Measurements from ENCODE around the gene SLC43A2. TPM values are rescaled to one million over a fixed set of nuclear protein-coding genes. Genes with fewer than 3 reads are reported as not detected.

The SLC43A2 gene
- total RNA-seq, 4 donors from 2014 or later: 7.1 to 20.0 (median 13.7) TPM

DNA sequence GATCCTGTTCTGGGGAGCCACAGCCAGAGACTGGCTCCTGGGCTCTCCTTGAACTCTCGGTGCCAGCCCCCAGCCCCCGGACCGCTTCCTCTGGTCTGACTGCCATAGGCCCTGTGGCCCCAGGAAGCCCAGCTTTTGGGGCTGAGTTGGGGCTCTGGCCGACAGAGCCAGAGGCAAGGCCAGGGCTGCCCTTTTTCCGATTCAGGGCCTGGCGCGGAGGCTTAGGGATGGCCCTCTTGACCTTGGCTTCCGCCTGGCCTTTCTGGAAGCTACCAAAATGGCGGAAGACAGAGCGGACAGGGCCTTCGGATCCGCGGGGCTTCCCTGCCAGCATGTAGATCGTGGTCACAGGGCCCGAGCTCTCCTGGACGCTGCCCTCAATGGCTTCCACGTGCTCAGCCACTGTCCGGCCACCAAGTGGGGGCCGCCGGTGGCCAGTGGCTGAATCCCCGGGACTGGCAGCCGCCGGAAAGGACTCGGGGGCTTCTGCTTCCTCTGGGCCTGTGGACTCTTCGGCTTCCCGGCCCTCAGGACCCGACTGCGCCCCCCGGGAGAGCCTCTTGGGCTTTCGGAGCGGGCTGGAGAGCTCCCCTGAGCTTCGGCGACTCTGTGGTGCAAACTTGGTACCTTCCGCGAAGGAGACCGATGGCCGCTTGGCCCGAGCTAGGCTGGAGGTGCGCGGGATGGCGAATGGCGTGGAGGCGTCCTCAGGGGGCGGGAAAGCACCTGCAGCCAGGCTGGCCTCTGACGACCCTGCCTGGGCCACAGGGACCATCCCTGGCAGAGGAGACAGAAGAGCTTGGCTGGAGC, 6.4 kb upstream of the SLC43A2 start:
- Histone ChIP-seq H3K4me1 (peaks cover under 1 to 3% (median 2%) of the 10 kb centered on the region in 4 donors), H3K27me3 (no peaks in the 10 kb centered on the region), H3K4me3 (no peak overlapping the region), H3K36me3 (peaks cover 3 to 56% (median 20%) of the 10 kb centered on the region in 4 donors), H3K27ac (replicated peaks in 1 of 4) (no peak overlapping the region), H3K9me3 (no peaks in the 10 kb centered on the region)
- DNase-seq (ENCODE audit: extremely low spot score): no peak
- 95% methylated on average over 42 of the region's 45 CpGs for WGBS
- intact Hi-C loops (cut with DNase I): no loop called here
- TF ChIP-seq, protein P1, sequence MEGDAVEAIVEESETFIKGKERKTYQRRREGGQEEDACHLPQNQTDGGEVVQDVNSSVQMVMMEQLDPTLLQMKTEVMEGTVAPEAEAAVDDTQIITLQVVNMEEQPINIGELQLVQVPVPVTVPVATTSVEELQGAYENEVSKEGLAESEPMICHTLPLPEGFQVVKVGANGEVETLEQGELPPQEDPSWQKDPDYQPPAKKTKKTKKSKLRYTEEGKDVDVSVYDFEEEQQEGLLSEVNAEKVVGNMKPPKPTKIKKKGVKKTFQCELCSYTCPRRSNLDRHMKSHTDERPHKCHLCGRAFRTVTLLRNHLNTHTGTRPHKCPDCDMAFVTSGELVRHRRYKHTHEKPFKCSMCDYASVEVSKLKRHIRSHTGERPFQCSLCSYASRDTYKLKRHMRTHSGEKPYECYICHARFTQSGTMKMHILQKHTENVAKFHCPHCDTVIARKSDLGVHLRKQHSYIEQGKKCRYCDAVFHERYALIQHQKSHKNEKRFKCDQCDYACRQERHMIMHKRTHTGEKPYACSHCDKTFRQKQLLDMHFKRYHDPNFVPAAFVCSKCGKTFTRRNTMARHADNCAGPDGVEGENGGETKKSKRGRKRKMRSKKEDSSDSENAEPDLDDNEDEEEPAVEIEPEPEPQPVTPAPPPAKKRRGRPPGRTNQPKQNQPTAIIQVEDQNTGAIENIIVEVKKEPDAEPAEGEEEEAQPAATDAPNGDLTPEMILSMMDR (IDR thresholded peaks at IDR 0.05): no peak
- TF ChIP-seq EP300 (IDR thresholded peaks at IDR 0.05) (no peak), POLR2A (IDR thresholded peaks at IDR 0.05; ENCODE audit: low read depth) (no peak), POLR2AphosphoS5 (IDR thresholded peaks at IDR 0.05) (no peak)

DNA sequence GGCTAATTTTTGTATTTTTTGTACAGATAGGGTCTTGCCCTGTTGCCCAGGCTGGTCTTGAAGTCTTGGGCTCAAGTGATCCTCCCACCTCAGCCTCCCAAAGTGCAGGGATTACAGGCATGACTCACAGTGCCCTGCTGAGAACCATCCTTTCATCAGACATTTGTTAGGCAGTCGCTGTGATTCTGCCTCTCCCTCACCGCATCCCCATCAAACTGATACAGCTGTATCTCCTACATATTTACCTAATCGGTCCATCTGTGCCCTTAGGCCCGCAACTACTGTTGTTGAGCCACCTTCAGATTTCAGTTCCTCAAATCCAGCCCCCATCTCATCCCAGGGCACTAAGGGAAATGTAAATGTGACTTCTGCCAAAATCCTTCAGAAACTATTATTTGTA, 2.0 kb upstream of the SLC43A2 start:
- H3K9me3 ChIP-seq: no peaks in the 10 kb centered on the region
- H3K36me3 ChIP-seq: peaks cover 2 to 15% (median 10%) of the 10 kb centered on the region in 4 donors
- TF ChIP-seq, protein P1 (IDR thresholded peaks at IDR 0.05): no peak
- TF ChIP-seq POLR2AphosphoS5 (IDR thresholded peaks at IDR 0.05) (no peak), EP300 (IDR thresholded peaks at IDR 0.05) (no peak), POLR2A (IDR thresholded peaks at IDR 0.05; ENCODE audit: low read depth) (no peak)
- intact Hi-C loops (cut with DNase I): no loop called here
- H3K27me3 ChIP-seq: no peaks in the 10 kb centered on the region
- no peak overlapping the region for H3K4me3 ChIP-seq
- WGBS: 85% methylated on average over 4 of the region's 4 CpGs
- no peak for DNase-seq (ENCODE audit: extremely low spot score)
- peaks cover 20 to 35% (median 33%) of the 10 kb centered on the region in 4 donors for H3K4me1 ChIP-seq
- no peak overlapping the region for H3K27ac ChIP-seq (replicated peaks in 1 of 4)

DNA sequence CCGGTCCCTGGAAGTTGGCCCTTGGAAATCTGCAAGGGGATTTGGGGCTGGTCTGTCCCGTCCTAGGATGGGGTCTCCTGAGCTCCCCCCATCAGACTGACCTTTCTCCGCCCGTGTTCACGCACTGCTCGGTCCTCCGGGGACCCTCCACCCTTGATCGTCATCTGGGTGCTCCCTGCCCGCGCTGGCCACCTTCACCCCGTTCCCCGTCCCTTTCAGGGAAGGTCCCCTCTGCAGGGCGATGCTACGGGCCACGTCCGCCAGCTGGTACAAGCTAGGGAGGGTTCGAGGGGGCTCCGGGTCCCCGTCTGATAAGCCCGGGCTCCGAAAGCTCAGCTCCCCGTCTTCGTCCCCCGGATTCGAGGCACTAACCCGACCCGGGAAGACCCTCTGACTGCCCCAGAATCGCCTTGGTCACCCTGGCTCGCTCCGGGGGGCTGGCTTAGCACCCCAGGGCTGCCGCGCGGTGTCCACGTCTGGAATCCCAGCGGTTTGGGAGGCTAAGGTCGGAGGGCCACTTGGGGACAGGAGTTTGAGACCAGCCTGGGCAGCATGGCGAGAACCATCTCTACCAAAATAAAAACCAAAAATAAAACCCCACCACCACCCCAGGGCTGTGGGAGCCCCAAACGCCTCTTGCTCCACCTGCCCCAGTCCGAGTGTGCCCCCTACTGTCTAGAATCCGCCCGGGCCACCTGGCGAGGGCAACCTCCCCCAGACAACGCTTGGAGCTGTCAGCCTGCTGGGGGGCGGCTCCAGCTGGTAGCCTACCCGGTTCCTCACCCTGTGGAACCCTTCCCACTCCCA, 1.1 kb upstream of the SLC43A2 start:
- TF ChIP-seq EP300 (IDR thresholded peaks at IDR 0.05): no peak
- TF ChIP-seq POLR2AphosphoS5 (IDR thresholded peaks at IDR 0.05): peak in 1 of 2 donors; percentile 28
- TF ChIP-seq, protein P1 (IDR thresholded peaks at IDR 0.05): peak; percentile 52 to 63 (median 58)
- TF ChIP-seq POLR2A (IDR thresholded peaks at IDR 0.05; ENCODE audit: low read depth): no peak
- WGBS: 4% methylated on average over 42 of the region's 45 CpGs
- Histone ChIP-seq H3K27ac (replicated peaks in 1 of 4) (peak overlapping the region; percentile 90 to 95 (median 90)), H3K4me3 (peak overlapping the region; percentile 68 to 89 (median 80)), H3K9me3 (no peaks in the 10 kb centered on the region), H3K27me3 (no peaks in the 10 kb centered on the region), H3K4me1 (peaks cover 20 to 35% (median 33%) of the 10 kb centered on the region in 4 donors), H3K36me3 (peaks cover 0 to 5% (median 3%) of the 10 kb centered on the region in 4 donors)
- DNase-seq (ENCODE audit: extremely low spot score): no peak
- intact Hi-C loops (cut with DNase I): loop anchor here (2.0 kb wide), 1 partner anchor 53 kb away; no protein-coding TSS in a partner anchor

DNA sequence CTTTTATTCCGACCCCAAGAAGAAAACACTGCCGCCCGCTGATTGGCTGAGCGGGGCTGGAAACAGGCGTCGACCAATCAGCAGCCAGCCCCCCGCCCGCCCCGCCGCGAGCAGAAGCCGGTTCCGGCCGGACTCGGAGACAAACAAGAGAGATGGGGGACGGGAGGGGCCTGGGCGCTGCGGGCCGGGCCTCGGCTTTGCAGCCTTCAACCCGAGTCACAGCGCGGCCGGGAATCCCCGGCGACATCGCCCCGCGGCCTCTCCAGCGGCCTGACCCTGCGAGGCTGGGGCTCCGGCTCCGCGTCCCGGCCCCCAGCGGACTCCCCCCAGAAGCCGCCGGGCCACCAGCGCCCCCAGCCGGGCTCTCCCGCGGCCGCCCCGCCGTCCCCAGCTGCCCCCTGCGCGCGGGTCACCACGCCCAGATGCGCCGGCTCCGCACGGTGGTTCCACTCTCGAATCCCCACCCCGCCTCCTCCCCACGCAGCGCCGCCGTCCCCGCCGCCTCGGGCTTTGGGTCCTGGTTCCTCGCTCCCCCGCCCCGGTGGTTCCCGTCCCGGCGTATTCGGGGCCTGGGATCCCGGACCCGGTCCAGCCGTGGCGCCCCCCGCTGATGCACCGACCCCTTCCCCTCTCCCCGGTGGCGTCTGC, 346 bp upstream of the SLC43A2 start:
- no peaks in the 10 kb centered on the region for H3K9me3 ChIP-seq
- intact Hi-C loops (cut with DNase I): loop anchor here (2.0 kb wide), 1 partner anchor 52 kb away; no protein-coding TSS in a partner anchor
- H3K36me3 ChIP-seq: no peaks in the 10 kb centered on the region
- DNase-seq (ENCODE audit: extremely low spot score): peak; percentile 99
- H3K27ac ChIP-seq (replicated peaks in 1 of 4): peak overlapping the region; percentile 90 to 95 (median 90)
- H3K27me3 ChIP-seq: no peaks in the 10 kb centered on the region
- H3K4me3 ChIP-seq: peak overlapping the region; percentile 68 to 89 (median 80)
- WGBS: 0% methylated on average over 6 of the region's 77 CpGs
- TF ChIP-seq POLR2AphosphoS5 (IDR thresholded peaks at IDR 0.05): peak; percentile 57 to 70
- no peak for TF ChIP-seq EP300 (IDR thresholded peaks at IDR 0.05)
- TF ChIP-seq POLR2A (IDR thresholded peaks at IDR 0.05; ENCODE audit: low read depth): peak; percentile 33
- TF ChIP-seq, protein P1 (IDR thresholded peaks at IDR 0.05): peak; percentile 51 to 62 (median 57)
- H3K4me1 ChIP-seq: peaks cover 20 to 35% (median 33%) of the 10 kb centered on the region in 4 donors

Measured in esophagus muscularis mucosa (tissue), 4 donors.